ENCODE data around the gene AGAP3.

- TF ChIP-seq, protein P1, sequence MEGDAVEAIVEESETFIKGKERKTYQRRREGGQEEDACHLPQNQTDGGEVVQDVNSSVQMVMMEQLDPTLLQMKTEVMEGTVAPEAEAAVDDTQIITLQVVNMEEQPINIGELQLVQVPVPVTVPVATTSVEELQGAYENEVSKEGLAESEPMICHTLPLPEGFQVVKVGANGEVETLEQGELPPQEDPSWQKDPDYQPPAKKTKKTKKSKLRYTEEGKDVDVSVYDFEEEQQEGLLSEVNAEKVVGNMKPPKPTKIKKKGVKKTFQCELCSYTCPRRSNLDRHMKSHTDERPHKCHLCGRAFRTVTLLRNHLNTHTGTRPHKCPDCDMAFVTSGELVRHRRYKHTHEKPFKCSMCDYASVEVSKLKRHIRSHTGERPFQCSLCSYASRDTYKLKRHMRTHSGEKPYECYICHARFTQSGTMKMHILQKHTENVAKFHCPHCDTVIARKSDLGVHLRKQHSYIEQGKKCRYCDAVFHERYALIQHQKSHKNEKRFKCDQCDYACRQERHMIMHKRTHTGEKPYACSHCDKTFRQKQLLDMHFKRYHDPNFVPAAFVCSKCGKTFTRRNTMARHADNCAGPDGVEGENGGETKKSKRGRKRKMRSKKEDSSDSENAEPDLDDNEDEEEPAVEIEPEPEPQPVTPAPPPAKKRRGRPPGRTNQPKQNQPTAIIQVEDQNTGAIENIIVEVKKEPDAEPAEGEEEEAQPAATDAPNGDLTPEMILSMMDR (IDR thresholded peaks at IDR 0.05; ENCODE audit: borderline replicate concordance, extremely low read depth, low read length, poor library complexity, severe bottlenecking): no peak
- no peak for TF ChIP-seq EZH2 (IDR thresholded peaks at IDR 0.05; ENCODE audit: borderline replicate concordance, low read depth, low read length, severe bottlenecking)
Measured at GRCh38 chr7:151107882-151108281, 21.6 kb downstream of the AGAP3 start.

All from DND-41 (cell line).